Measurements from ENCODE around the gene RCBTB2.

Gene RCBTB2

DNA sequence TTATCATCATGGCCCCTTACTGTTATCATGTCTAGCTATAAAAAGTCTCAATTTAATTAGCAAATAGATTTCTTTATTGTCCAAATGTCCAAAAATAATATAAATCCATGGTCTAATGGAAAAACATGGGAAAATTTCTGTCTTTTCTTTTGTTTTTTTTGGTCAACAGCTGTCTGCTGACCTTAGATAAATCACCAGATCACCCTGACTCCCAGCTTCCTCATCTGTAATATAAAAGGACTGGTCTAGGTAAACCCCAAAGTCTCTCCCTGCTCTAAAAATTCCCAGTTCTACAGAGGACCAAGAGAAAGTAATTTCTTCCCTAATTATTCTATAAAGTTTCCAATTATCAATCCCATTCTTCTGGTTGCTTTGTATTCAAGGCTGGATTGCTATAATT is 30.7 kb upstream of the RCBTB2 start:
- no peak for DNase-seq (ENCODE audit: low read depth)

DNA sequence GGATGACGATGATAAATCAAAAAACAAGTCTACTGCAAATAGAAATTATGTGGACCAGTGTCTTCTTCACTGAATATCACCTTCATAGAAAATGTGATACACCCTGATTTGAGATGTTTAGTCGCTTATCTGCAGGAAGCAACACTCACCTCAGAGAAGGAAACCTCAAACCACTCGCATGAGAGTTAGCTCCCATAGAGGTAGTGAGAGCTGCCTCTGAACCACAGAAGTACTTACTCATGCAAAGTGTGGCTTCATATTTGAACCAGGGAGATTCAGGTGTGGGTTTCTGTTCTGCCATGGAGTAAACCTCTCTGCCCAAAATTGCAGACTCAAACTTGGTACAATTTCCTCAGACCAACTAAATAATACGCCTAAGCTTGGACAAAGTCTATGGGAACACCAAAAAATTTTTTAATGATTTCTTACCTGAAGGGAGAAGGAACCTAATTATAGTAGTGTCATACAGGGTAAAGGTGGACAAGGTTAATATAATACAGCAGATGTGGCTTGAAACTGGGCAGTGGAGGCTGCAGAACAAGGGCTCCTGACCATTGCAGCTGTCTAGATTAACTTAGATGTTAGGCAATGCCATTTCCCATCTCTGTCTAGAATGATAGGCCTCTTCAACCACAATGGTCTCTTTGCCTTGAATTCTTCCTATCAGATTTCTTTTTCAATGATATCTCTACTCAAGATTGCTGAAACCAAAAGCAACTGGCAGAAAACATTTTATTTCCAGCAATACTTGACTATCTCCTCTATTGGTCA is 29.6 kb upstream of the RCBTB2 start:
- peak; percentile 14 for DNase-seq (ENCODE audit: low read depth)

GRCh38 chr13:48561466-48562235 is 28.8 kb upstream of the RCBTB2 start:
- no peak for DNase-seq (ENCODE audit: low read depth)

DNA sequence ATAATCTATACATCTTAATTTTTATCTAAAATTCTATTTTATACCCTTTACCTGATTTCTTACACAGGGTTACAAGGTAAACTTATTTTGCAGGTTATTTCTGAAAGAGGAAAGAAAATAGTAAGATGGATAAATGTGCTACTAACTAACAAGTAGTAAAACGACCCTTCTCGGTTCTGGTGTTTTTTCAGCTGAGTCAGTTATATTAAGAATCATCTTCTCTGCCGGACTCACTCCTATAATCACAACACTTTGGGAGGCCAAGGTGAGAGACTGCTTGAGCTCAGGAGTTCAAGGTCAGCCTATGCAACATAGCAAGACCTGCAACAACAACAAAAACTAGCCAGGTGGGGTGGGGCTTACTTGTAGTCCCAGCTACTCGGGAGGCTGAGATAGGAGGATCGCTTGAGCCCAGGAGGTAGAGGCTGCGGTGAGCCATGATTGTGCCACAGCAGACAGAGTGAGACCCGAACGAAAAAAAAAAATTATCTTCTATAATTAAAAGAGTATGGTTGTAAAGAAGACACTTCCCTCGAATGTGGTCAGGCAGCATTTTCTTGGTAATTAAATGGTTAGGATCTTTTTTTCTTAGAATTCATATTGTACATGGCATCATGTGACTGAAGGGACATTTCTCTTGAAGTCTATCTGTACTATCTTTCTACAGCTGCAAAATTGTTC is 27.9 kb upstream of the RCBTB2 start:
- DNase-seq (ENCODE audit: low read depth) = no peak

DNA sequence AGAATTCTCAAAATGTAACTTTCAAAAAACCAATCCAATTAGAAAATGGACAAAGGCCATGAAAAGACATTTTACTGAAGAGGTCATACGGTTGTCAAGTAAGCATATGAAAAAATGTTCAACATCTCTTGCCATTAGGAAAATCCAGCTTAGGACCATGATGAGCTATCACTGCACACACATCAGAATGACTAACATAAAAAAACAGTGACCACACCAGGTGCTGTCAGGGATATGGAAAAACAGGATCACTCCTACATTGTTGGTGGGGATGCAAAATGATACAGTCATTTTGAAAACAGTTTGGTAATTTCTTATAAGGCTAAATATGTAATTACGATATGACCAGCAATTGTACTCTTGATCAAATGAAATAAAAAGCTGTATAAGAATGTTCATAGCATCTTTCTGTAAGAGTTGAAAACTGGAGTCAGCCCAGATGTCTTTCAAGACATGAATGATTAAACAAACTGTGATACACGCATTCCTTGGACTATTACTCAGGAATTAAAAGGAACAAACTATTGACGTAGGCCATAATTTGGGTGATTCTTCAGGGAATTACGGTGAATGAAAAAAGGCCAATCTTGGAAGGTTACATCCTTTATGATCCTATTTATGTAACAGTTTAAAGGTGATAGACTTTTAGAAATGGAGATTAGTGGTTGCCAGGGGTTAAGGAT is 26.9 kb upstream of the RCBTB2 start:
- peak; percentile 71 for DNase-seq (ENCODE audit: low read depth)

- no peak for DNase-seq (ENCODE audit: low read depth)
Observed at GRCh38 chr13:48556817-48557216, 23.9 kb upstream of the RCBTB2 start.

DNA sequence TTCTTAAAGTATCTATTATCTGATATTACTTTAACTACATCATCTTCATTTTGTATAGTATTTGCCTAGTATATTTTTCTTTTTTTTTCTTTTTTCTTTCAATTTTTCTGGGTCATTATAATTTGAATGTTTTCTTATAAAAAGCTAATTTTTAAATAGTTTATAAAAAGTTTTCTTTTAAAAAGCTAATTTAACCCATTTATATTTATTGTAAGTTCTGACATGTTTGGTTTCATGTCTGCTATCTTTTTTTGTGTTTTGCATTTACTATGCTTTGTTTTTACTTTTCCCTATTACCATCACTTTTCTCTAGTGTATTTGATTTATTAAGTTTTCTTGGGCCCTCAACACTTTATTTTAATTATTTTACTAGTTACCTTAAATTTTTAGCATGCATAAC is 22.6 kb upstream of the RCBTB2 start:
- DNase-seq (ENCODE audit: low read depth) = no peak

DNA sequence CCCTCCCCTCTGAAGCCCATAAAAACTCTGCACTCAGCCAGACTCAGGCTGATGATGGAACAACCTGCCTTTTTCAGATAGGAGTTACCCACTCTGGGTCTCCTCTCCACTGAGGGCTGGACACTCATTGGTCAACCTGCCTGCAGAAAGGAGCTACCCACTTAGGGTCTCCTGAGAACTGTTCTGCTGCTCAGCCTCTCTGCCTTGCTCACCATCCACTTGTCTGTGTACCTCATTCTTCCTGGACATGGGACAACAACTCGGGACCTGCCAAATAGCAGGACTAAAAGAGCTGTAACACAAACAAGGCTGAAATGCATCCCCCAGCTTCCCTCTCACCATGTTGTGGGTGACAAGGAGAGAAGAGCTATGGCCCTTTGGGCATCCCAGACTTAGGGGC is 18.4 kb upstream of the RCBTB2 start:
- DNase-seq (ENCODE audit: low read depth) = peak; percentile 5

GRCh38 chr13:48549658-48550057 is 16.8 kb upstream of the RCBTB2 start:
- DNase-seq (ENCODE audit: low read depth) = no peak

DNA sequence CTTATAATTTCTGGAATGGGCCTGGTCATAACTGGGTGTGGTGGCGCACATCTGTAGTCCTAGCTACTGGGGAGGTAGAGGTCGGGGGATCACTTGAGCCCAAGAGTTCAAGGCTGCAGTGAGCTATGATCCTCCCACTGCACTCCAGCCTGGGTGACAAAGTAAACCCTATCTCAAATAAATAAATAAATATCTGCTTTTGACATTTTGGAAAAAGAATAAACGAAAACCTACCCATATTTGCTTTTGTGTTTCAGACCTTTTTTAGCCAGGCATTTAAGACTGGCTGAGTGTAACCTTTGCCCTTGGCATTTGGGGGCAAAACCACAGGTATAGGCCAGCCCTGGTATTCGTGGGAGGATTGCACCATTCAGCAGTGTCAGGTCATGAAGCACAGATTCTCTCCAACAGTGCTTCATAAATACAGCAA is 14.8 kb upstream of the RCBTB2 start:
- DNase-seq (ENCODE audit: low read depth) = peak; percentile 12

DNA sequence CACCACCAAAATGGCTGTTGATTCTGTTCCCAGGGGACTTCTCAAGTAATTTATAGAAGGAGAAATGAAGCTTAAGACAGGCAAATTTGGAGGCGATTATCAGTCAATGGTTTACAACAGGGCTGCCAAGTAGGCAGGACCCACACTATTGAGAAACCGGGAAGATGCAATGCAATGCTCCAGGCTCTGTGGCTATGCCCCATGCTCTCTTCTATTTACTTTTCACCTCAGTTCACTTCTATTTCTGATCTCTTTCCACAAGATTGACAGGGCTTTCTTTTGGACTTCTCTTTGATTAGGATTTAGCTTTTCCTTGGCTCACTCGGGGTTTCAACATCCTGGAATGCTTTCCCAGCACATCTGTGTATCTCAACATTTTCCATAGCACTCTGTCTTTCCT is 12.7 kb upstream of the RCBTB2 start:
- DNase-seq (ENCODE audit: low read depth) = no peak

DNA sequence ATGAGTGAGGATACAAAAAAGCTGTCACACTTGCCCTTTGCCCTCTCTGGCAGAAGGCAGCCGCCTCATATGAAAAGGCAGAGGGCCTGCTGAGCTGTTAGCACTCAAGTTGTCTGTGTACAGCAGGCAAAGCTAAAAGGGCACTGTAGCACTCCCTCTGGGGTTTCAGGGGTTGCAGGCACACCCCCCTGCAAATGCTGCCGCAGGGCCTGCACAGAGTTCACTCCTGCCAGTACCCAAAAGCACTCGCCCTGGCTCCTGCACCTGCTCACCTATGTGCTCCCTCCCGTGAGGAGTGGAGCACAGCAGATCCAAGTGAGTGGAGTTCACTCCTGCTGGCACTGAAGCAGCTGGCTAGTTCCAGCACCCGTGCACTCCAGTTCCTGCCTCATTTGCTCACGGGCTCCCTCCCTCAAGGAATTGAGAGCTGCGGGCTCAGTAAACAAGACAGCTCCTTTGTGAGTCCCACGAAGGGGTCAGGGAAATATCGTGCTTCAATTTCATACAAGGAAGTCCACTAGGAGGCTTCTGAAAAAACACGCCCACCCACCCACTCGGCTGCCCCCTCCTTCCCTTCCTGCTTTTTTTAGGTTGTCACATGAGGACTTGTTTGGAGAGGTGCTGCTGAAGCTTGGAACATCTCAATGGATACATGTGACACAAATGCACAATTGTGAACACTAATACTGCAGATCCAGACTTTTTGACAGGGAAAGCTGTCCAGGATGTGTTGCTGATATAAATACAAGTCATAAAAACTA is 9.9 kb upstream of the RCBTB2 start:
- no peak for DNase-seq (ENCODE audit: low read depth)

GRCh38 chr13:48542138-48542537 is 9.3 kb upstream of the RCBTB2 start:
- no peak for DNase-seq (ENCODE audit: low read depth)

- DNase-seq (ENCODE audit: low read depth) = no peak
Observed at GRCh38 chr13:48539550-48539949, 6.7 kb upstream of the RCBTB2 start.

GRCh38 chr13:48536621-48537250 is 3.9 kb upstream of the RCBTB2 start:
- no peak for DNase-seq (ENCODE audit: low read depth)

GRCh38 chr13:48535766-48536165 is 2.9 kb upstream of the RCBTB2 start:
- no peak for DNase-seq (ENCODE audit: low read depth)

DNA sequence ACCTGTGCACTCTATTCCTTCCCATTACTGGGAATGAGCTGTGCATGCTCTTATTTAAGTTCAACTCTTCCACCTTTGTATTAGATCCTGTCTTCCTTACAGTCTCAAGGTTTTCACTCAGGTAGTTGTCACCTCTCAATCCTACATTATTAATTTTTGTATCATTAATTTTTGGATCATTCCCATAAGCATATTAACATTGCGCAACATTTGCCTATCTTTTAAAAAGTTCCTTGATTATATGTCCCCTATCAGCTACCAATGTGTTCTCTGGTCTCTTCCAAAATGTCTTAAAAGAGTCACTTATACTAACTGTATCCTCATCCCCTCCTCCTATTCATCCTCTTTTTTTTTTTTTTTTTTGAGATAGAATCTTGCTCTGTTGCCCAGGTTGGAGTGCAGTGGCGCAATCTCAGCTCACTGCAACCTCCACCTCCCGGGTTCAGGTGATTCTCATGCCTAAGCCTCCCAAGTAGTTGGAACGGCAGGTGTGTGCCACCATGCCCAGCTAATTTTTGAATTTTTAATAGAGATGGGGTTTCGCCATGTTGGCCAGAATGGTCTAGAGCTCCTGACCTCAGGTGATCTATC is 2.1 kb upstream of the RCBTB2 start:
- DNase-seq (ENCODE audit: low read depth) = no peak

- DNase-seq (ENCODE audit: low read depth) = peak; percentile 28
Observed at GRCh38 chr13:48533961-48534600, 1.2 kb upstream of the RCBTB2 start.

- peak; percentile 52 for DNase-seq (ENCODE audit: low read depth)
Observed at GRCh38 chr13:48532256-48532505, 699 bp downstream of the RCBTB2 start.

GRCh38 chr13:48531416-48532255 is 1.2 kb downstream of the RCBTB2 start:
- no peak for DNase-seq (ENCODE audit: low read depth)

All from amniotic epithelial cell (primary cell).